Upper lobe of left lung (tissue), 4 donors: ENCODE measurements around the gene SRGAP3.

ENCODE experiments used
- EP300 ChIP-seq, 4 donors: sonication (generic); formaldehyde crosslinking; IDR thresholded peaks; one replicate each; pipeline ENCODE4 v1.5.1; 2017; ENCODE audit warnings: antibody characterized with exemption in 4 of 4, control low read depth in 2 of 4
- POLR2A ChIP-seq, 4 donors: fragments of 450-650 bp; IDR thresholded peaks; one replicate each; pipeline ENCODE4 v1.5.1; 2016 to 2017; ENCODE audit warnings: antibody characterized with exemption in 4 of 4, mild to moderate bottlenecking in 2 of 4
- TF ChIP-seq, protein P1 (sequence below), 6 experiments: fragments of 450-650 bp in 4 of 6; fragments of 200-600 bp in 2 of 6; sonication (generic) in 2 of 6; IDR thresholded peaks; one replicate each; pipeline ENCODE4 v1.5.1; 2016 to 2019; ENCODE audit warnings: antibody characterized with exemption in 6 of 6

DNA sequence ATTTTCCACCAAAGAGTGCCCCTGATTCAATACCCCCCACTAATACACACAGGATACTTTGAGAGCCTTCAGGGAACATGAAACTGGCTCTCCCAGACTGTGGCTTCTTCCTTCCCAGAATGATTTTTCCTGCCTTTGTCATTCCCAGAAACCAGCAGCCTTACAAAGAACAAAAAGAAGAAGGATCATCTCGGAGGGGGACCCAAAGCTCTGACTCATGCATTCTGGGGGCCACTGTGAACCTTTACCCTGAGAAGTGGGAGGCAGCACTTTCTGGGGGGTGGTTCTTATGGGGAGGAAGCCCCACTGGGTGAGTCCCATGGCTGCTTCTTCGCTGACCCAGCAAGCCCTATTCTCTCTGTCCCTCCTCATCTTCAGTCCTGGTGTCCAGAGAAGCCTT, 241.5 kb downstream of the SRGAP3 start:
- TF ChIP-seq, protein P1, sequence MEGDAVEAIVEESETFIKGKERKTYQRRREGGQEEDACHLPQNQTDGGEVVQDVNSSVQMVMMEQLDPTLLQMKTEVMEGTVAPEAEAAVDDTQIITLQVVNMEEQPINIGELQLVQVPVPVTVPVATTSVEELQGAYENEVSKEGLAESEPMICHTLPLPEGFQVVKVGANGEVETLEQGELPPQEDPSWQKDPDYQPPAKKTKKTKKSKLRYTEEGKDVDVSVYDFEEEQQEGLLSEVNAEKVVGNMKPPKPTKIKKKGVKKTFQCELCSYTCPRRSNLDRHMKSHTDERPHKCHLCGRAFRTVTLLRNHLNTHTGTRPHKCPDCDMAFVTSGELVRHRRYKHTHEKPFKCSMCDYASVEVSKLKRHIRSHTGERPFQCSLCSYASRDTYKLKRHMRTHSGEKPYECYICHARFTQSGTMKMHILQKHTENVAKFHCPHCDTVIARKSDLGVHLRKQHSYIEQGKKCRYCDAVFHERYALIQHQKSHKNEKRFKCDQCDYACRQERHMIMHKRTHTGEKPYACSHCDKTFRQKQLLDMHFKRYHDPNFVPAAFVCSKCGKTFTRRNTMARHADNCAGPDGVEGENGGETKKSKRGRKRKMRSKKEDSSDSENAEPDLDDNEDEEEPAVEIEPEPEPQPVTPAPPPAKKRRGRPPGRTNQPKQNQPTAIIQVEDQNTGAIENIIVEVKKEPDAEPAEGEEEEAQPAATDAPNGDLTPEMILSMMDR (IDR thresholded peaks at IDR 0.05): no peak
- TF ChIP-seq POLR2A (IDR thresholded peaks at IDR 0.05): no peak
- no peak for TF ChIP-seq EP300 (IDR thresholded peaks at IDR 0.05)
